ENCODE measurements around the gene ADPRH. TPM values are rescaled to one million over a fixed set of nuclear protein-coding genes. Genes with fewer than 3 reads are reported as not detected.
"Not testable (repeated sequence)": the region's sequence is repeated elsewhere in the genome, so short reads cannot be mapped to it uniquely, and the experiment has no call there.

ADPRH gene
- total RNA-seq, 1 donor = 4.5 TPM

- Histone ChIP-seq H3K4me3 (ENCODE audit: low read length) (peak overlapping the region; percentile 56), H3K27me3 (ENCODE audit: insufficient read depth, low read length) (no peaks in the 10 kb centered on the region), H3K4me1 (ENCODE audit: insufficient read depth, low read length) (peaks cover 14% of the 10 kb centered on the region), H3K9me3 (ENCODE audit: low read depth, low read length) (no peaks in the 10 kb centered on the region)
Observed at GRCh38 chr3:119580067-119580760, 922 bp downstream of the ADPRH start.

GRCh38 chr3:119582178-119582577 lies 2.9 kb downstream of the ADPRH start:
- Histone ChIP-seq H3K9me3 (ENCODE audit: low read depth, low read length) (no peaks in the 10 kb centered on the region), H3K27me3 (ENCODE audit: insufficient read depth, low read length) (no peaks in the 10 kb centered on the region), H3K4me1 (ENCODE audit: insufficient read depth, low read length) (peaks cover 32% of the 10 kb centered on the region), H3K4me3 (ENCODE audit: low read length) (no peak overlapping the region)

DNA sequence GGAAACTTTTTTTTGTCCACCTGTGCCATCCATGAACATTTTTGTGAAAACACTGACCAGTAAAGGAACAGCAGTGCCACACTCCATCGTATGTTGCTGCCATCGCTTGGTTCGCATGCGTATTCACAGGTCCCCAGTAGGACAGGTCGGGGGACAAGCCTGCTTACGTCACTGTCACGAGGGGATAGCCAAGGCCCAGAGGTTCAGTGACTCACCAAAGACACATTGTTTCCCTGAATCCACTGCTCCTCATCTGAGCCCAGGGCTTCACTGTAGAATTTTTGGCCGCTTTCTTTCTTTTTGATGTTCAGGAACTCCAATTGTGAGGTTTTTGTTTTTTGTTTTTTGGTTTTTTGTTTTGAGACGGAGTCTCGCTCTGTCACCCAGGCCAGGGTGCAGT lies 5.9 kb downstream of the ADPRH start:
- H3K4me1 ChIP-seq (ENCODE audit: insufficient read depth, low read length) = peaks cover 54% of the 10 kb centered on the region
- H3K4me3 ChIP-seq (ENCODE audit: low read length) = no peak overlapping the region
- H3K9me3 ChIP-seq (ENCODE audit: low read depth, low read length) = no peaks in the 10 kb centered on the region
- H3K27me3 ChIP-seq (ENCODE audit: insufficient read depth, low read length) = no peaks in the 10 kb centered on the region

DNA sequence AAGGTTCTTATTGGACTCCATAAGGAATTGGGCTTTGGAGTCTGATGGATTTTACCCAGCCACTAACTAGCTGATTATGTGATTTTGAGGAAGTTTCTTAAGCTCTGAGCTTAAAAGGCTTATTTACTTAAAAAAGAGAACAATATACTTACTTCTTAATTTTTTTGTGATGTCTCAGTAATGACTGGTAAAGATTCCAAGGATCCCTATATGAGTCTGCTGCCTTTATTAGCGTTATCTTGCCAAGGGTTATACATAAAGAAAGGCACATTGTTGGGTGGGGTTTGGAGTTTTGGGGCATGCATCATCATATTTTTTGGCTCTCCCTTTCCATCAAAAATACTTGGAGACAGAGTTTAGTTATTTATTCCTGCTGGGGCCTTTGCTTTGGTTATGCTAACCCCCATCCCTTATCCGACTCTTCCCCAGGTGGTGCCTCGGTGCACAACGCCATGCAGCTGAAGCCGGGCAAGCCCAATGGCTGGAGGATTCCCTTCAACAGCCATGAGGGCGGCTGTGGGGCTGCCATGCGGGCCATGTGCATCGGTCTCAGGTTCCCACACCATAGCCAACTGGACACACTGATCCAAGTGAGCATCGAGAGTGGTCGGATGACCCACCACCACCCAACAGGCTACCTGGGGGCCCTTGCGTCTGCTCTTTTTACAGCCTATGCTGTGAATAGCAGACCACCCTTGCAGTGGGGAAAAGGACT lies 6.7 kb downstream of the ADPRH start:
- Histone ChIP-seq H3K27me3 (ENCODE audit: insufficient read depth, low read length) (no peaks in the 10 kb centered on the region), H3K9me3 (ENCODE audit: low read depth, low read length) (no peaks in the 10 kb centered on the region), H3K4me1 (ENCODE audit: insufficient read depth, low read length) (peaks cover 52% of the 10 kb centered on the region), H3K4me3 (ENCODE audit: low read length) (no peak overlapping the region)

- H3K4me1 ChIP-seq (ENCODE audit: insufficient read depth, low read length) = peaks cover 52% of the 10 kb centered on the region
- H3K9me3 ChIP-seq (ENCODE audit: low read depth, low read length) = no peaks in the 10 kb centered on the region
- no peak overlapping the region for H3K4me3 ChIP-seq (ENCODE audit: low read length)
- no peaks in the 10 kb centered on the region for H3K27me3 ChIP-seq (ENCODE audit: insufficient read depth, low read length)
Observed at GRCh38 chr3:119586733-119587172, 7.5 kb downstream of the ADPRH start.

DNA sequence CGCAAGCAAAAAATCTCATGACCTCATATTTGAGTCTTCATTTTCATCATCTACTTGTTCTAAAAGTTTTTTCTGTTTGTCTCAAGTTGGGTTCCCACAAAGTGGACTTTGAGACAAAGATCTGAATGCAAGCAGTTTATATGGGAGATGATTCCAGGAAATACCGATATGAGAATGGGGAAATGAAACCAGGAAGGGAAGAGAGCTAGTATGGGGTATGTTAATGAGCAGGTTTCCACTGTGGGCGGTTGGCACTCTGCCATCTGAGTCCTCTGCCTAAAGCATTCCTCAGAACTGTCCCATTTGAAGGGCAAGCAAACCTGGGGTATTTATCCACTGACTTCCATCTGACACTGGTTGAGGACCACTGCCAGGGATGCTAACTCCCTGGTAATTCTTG lies 8.8 kb downstream of the ADPRH start:
- H3K4me1 ChIP-seq (ENCODE audit: insufficient read depth, low read length) = peaks cover 52% of the 10 kb centered on the region
- no peak overlapping the region for H3K4me3 ChIP-seq (ENCODE audit: low read length)
- H3K27me3 ChIP-seq (ENCODE audit: insufficient read depth, low read length) = no peaks in the 10 kb centered on the region
- no peaks in the 10 kb centered on the region for H3K9me3 ChIP-seq (ENCODE audit: low read depth, low read length)

DNA sequence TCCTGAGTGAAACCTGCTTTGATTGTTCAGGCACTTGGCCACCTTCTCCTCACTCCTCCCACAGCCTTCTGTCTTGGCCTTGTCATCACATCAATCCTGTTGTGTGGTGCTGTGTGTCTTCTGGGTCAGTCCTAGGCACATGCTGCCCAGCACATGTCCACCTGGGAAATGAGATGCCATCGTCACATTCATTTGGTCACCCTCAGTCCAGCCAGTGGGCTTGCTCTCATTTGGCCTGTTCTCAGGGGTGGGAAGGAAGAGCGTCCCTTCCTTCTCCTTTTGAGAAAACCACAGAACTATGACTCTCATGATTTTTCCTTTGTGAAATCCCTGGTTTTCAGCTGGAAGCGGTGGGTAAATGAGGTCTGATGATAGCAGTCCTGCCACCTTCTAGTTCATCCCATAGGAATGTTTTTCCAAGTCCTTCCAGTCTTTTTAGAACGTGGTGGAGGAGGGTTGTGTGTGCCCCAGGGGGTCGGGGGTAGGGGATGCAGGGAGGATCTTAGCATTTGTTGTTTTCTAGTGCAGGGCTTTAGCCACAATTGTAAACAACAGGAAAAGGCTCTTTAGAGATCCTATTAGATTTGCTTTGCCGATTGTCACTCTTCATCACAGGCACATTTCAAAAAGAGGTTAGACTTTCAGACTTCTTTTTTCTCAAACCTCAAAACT lies 9.9 kb downstream of the ADPRH start:
- H3K4me3 ChIP-seq (ENCODE audit: low read length) = no peak overlapping the region

GRCh38 chr3:119590706-119591105 lies 11.4 kb downstream of the ADPRH start:
- Histone ChIP-seq H3K4me3 (ENCODE audit: low read length) (no peak overlapping the region), H3K9me3 (ENCODE audit: low read depth, low read length) (no peaks in the 10 kb centered on the region), H3K4me1 (ENCODE audit: insufficient read depth, low read length) (peaks cover 47% of the 10 kb centered on the region), H3K27me3 (ENCODE audit: insufficient read depth, low read length) (no peaks in the 10 kb centered on the region)

More for the DNA sequence above, 9.9 kb downstream of the ADPRH start:
- no peaks in the 10 kb centered on the region for H3K9me3 ChIP-seq (ENCODE audit: low read depth, low read length)
- no peaks in the 10 kb centered on the region for H3K27me3 ChIP-seq (ENCODE audit: insufficient read depth, low read length)
- peaks cover 52% of the 10 kb centered on the region for H3K4me1 ChIP-seq (ENCODE audit: insufficient read depth, low read length)

DNA sequence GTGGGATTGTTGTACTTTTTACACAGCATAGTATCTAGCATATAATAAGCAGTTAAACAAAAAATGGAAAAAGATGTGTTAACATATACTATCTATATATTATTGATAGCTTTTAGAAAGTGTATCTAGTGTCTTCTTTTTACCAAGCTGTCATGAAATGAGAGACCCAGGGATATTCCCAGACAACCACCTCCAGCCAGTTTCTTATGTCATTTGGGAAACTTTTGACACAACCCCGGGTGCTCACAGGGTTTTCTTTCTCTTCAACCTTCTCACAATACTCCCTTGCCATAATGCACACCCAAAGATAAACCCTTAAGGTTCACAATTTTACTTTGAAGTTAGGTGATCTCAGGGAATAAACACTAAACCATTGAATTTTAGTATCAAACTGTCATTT lies 13.6 kb downstream of the ADPRH start:
- Histone ChIP-seq H3K4me1 (ENCODE audit: insufficient read depth, low read length) (peaks cover 40% of the 10 kb centered on the region), H3K9me3 (ENCODE audit: low read depth, low read length) (no peaks in the 10 kb centered on the region), H3K4me3 (ENCODE audit: low read length) (no peak overlapping the region), H3K27me3 (ENCODE audit: insufficient read depth, low read length) (no peaks in the 10 kb centered on the region)

GRCh38 chr3:119594066-119594465 lies 14.8 kb downstream of the ADPRH start:
- Histone ChIP-seq H3K4me3 (ENCODE audit: low read length) (no peak overlapping the region), H3K27me3 (ENCODE audit: insufficient read depth, low read length) (no peaks in the 10 kb centered on the region), H3K4me1 (ENCODE audit: insufficient read depth, low read length) (peaks cover 28% of the 10 kb centered on the region), H3K9me3 (ENCODE audit: low read depth, low read length) (no peaks in the 10 kb centered on the region)

DNA sequence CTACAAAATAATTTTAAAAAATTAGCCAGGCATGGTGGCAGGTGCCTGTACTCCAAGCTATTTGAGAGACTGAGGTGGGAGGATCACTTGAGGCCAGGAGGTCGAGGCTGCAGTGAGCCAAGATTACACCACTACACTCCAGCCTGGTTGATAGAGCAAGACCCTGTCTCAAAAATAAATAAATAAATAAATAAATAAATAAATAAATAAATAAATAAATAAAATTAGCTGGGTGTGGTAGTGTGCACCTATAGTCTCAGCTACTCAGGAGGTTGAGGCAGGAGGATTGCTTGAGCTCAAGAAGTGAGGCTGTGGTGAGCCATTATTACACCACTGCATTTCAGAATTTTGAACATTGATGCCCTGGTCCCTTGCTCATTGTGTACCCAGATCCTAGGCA lies 15.6 kb downstream of the ADPRH start:
- H3K4me1 ChIP-seq (ENCODE audit: insufficient read depth, low read length) = peaks cover 19% of the 10 kb centered on the region
- H3K4me3 ChIP-seq (ENCODE audit: low read length); H3K27me3 ChIP-seq (ENCODE audit: insufficient read depth, low read length); H3K9me3 ChIP-seq (ENCODE audit: low read depth, low read length): not testable (repeated sequence)

GRCh38 chr3:119595639-119596334 lies 16.5 kb downstream of the ADPRH start:
- no peaks in the 10 kb centered on the region for H3K9me3 ChIP-seq (ENCODE audit: low read depth, low read length)
- H3K27me3 ChIP-seq (ENCODE audit: insufficient read depth, low read length) = no peaks in the 10 kb centered on the region
- H3K4me3 ChIP-seq (ENCODE audit: low read length) = no peak overlapping the region
- peaks cover 14% of the 10 kb centered on the region for H3K4me1 ChIP-seq (ENCODE audit: insufficient read depth, low read length)

DNA sequence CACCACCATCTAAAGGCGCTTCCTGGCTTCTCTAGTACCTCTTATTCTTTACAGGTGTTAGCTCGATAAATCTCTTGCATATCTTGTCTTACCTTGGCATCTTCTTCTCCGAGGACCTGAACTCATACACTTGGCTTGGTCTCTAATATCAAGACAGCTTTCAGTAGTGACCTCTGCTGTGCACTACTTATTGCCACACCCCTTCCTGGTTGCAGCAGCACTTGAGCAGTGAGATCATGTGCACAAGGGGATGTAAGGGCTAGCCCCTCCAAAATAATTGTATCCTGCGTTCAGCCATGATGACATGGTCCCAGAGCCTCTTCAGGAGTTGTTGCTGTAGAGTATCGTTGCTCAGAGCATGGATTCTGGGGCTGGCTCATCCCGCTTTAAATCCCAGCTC lies 17.1 kb downstream of the ADPRH start:
- no peak overlapping the region for H3K4me3 ChIP-seq (ENCODE audit: low read length)
- no peaks in the 10 kb centered on the region for H3K27me3 ChIP-seq (ENCODE audit: insufficient read depth, low read length)
- H3K4me1 ChIP-seq (ENCODE audit: insufficient read depth, low read length) = peaks cover 14% of the 10 kb centered on the region
- H3K9me3 ChIP-seq (ENCODE audit: low read depth, low read length) = no peaks in the 10 kb centered on the region

- no peak within 1 kb of the TSS for H3K4me3 ChIP-seq (ENCODE audit: low read length)
- H3K4me1 ChIP-seq (ENCODE audit: insufficient read depth, low read length) = peaks cover 14% of the 10 kb centered on the region
- H3K9me3 ChIP-seq (ENCODE audit: low read depth, low read length) = no peaks in the 10 kb centered on the region
- no peaks in the 10 kb centered on the region for H3K27me3 ChIP-seq (ENCODE audit: insufficient read depth, low read length)
Observed at GRCh38 chr3:119597548-119598288, 18.4 kb downstream of the ADPRH start, which contains the start of gene PLA1A. PLA1A (plus strand) TSS chr3:119597885; CDS start chr3:119597914, 29 bp downstream.
